Measurements from ENCODE around the gene IFNL1.
"Not testable (repeated sequence)": the region's sequence is repeated elsewhere in the genome, so short reads cannot be mapped to it uniquely, and the experiment has no call there.

Gene IFNL1

GRCh38 chr19:39308531-39309304 lies 12.5 kb downstream of the IFNL1 start:
- no peak for ATAC-seq

GRCh38 chr19:39309305-39309670 lies 13.1 kb downstream of the IFNL1 start:
- not testable (repeated sequence) for ATAC-seq

- no peak for ATAC-seq
Observed at GRCh38 chr19:39310558-39311311, 14.5 kb downstream of the IFNL1 start.

DNA sequence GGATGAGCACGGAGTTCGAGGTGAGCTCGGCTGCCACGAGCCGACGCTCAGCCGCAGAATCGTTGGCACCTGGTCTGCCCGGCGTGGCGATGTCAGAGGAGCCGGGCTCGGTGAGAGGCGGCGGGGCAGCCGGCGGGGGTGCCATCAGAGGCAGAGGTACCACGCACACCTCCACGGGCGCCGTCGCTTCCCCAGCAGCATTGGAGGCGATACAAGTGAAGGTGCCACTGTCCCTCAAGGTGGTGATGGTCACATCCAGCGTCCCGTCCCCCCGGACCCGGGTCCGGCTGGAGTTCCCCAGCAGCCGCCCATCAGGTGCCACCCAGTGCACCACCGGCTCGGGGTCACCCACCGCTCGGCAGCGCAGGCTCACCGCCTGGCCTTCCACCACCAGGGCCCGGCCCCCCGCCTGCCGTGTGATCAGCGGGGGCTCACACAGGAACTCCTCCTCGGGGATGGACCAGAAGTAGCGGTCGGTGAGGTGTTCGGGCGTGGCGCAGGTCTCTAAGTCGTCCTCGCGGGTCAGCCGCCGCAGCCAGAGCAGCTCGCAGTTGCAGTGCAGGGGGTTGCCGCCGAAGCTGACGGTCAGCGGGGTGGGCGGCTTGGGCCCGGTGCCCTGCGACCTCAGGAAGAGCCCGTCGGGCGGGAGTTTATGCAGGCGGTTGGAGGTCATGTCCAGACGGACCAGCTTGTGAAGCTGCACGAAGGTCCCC lies 18.0 kb downstream of the IFNL1 start:
- ATAC-seq = no peak

DNA sequence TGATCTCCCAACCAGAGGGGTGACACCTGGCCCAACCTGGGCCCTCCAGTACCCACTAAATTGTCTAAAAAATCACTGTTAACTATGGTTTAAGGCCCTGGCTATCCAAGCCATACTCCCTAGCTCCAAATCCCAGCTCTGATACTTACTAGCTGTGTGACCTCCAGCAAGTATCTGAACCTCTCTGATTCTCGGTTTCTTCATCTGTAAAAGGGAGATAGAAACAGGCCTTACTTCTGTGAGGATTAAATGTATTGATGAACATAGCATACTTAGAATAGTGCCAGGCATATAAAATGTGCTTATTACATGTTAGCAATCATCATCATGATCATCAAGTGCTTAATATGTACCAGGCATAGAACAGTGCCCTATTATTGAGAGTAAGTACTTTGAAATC lies 19.7 kb downstream of the IFNL1 start:
- no peak for ATAC-seq

GRCh38 chr19:39316627-39317321 lies 20.6 kb downstream of the IFNL1 start:
- no peak for ATAC-seq

GRCh38 chr19:39317476-39317875 lies 21.3 kb downstream of the IFNL1 start:
- no peak for ATAC-seq

DNA sequence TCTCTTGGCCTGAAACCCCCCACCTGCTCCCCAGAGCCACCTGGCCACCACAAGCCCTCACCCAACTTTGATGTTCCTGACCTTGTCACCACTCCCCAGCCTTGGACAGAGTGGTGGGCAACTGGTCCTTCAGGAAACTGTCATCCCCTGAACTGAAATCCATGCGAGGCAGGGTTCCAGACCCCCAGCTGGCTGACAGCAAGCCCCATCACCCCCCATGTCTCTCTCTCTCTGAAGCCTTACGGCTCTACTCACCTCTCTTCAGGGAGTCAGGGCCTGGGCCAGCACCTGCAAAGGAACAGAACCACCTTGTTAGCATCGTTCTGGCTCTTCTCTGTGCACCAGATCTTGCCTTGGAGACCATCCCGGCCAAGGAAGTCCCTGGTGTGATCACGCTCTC lies 21.9 kb downstream of the IFNL1 start:
- ATAC-seq = no peak

GRCh38 chr19:39318690-39319089 lies 22.5 kb downstream of the IFNL1 start:
- ATAC-seq = no peak

- no peak for ATAC-seq
Observed at GRCh38 chr19:39319098-39319891, 23.1 kb downstream of the IFNL1 start.

DNA sequence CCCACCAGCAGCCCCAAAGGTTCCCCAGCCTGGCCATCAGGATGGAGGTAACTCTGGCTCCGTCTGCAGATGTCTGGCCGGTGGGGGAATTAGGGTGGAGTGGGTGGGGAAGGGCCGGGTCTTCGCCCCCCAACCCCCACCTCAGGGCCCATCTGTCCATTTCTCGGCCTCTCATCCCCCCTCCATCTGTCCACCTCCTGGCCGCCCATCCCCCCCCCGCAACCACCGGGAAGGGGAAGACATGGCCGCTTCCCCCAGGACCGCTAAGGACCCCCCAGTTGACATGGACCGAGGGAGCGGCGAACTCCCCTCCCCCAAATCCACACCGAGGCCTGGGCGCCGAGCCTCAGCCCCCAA lies 23.7 kb downstream of the IFNL1 start:
- ATAC-seq = no peak

- no peak for ATAC-seq
Observed at GRCh38 chr19:39321117-39321831, 25.1 kb downstream of the IFNL1 start.

DNA sequence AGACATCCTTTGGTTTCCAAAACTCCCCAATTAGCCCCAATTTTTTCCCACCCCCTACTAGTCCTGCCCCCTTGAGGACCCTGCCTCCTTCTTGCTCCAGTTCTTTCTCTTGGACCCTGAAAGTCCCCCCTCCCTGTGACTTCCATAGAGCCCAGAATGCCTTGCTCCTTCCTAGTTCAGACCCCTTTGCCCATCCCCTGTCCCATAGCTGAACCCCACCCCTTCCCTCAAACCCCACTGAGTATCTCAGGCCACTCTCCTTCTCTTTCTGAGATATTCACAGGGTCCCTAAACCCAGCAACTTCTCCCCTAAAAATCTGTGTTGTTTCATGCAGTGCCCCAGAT lies 25.6 kb downstream of the IFNL1 start:
- ATAC-seq = no peak

DNA sequence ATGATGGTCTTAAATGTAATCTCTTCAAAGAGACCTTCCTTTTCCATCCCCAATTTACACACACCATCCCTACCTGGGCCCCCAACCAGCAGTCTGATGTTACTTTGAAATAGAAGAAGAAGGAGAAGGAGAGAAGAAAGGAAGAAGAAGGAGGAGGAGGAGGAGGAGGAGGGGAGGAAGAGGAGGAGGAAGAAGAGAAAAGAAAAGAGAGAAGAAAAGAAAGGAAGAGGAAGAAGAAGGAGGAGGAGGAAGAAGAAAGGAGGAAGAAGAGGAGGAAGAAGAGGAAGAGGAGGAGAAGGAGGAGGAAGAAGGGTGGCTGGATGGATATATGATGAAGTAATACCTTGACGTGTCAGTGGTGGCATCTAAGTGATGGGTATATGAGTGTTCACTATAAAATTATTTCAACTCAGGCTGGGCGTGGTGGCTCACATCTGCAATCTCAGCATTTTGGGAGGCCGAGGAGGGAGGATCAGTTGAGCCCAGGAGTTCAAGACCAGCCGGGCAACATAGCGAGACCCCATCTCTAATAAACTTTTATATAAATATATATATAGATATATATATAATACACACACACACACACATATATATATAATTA lies 28.1 kb downstream of the IFNL1 start:
- no peak for ATAC-seq

DNA sequence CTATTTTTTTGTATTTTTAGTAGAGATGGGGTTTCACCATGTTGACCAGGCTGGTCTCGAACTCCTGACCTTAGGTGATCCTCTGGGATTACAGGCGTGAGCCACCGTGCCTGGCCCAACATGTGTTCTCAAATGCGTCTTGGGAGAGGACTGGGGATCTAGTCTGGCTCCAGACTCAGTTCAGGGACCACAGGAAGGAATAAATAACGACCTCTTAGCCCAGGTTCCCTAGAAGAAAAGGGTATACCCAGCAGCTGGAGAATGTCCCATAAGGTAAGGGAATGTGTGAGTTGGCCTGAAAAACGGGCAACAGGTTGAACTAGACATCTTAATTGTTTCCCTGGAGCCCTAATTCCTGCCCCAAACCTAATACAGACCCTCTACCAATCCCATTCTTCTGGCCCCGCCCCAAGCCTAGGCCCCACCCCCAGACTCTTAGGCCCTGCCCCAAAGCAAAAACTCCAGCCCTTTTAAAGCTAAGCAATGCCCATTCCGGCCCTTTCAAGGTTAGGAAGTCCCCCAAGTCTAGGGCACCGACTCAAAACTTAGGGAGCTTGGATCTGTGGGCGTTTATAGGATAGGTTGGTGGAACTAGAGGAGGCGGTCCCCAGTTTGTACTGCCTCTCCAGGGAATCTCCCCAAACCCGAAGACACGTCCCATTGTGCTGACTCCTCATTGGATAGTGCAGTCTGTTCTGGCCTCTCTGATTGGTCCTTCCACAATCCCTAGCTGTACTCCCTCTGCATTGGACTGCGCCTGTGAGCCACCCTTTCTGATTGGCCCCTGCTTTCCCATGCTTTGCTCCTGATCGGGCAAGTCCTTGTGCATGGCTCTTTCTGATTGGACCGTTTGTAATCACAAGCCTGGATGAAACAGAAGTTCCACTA lies 29.8 kb downstream of the IFNL1 start:
- peak; percentile 46 to 57 for ATAC-seq

DNA sequence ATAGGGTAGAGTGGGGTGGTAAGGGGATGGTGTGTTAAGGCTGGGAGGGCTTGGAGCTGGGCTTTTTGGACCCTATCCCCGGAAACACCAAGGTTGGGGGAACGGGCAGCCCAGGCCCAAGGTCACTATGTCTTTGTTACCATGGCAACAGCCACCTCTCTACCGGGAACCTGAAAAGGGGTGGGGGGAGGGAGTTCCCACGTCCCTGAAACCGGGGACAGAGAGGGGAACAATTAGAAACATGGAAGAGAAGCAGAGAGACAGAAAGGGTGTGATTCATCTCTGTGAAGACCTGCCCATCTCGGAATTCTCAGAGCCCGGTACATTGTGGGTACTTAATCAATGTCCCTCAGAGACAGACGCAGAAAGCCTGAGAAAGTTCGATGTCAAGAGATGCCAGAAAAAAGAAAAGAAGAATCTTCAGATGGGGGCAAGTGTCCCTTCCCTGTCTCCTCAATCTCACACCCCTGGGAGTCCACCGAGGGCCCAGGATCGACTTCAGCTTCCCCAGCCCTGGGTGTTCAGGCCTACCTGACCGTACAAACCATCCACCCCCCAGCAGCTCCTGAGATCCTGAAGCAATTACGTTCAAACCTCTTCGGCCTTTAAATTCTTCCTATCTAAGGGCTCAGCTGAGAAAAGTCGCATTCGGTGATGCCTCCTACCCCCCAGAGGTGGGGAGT lies 31.3 kb downstream of the IFNL1 start:
- ATAC-seq = no peak

- peak; percentile 53 to 59 for ATAC-seq
Observed at GRCh38 chr19:39328046-39328705, 32.0 kb downstream of the IFNL1 start.

DNA sequence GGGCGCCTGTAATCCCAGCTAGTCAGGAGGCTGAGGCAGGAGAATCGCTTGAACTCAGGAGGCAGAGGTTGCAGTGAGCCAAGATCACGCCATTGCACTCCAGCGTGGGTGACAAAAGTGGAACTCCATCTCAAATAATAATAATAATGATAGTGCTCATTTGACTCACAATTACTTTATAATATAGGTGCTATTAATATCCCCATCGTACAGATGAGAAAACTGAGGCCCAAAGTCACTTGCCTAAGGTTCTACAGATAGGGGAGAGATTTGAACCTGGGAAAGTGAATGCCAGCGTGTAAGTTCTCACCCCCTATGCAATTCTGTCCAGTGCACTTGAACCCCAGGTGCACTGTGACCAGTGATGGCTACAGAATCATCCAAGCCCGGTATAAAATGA lies 33.7 kb downstream of the IFNL1 start:
- ATAC-seq = no peak

- no peak for ATAC-seq
Observed at GRCh38 chr19:39332293-39332692, 36.1 kb downstream of the IFNL1 start.

Measured in activated CD4-positive, CD25-positive, alpha-beta regulatory T cell treated with anti-CD3 and anti-CD28 coated beads, Interleukin-2, amount 50 U/mL, for 24 hours (primary cell).